Measurements from ENCODE around the gene ADGRA1.
"Not testable (repeated sequence)": the region's sequence is repeated elsewhere in the genome, so short reads cannot be mapped to it uniquely, and the experiment has no call there.

The ADGRA1 gene

DNA sequence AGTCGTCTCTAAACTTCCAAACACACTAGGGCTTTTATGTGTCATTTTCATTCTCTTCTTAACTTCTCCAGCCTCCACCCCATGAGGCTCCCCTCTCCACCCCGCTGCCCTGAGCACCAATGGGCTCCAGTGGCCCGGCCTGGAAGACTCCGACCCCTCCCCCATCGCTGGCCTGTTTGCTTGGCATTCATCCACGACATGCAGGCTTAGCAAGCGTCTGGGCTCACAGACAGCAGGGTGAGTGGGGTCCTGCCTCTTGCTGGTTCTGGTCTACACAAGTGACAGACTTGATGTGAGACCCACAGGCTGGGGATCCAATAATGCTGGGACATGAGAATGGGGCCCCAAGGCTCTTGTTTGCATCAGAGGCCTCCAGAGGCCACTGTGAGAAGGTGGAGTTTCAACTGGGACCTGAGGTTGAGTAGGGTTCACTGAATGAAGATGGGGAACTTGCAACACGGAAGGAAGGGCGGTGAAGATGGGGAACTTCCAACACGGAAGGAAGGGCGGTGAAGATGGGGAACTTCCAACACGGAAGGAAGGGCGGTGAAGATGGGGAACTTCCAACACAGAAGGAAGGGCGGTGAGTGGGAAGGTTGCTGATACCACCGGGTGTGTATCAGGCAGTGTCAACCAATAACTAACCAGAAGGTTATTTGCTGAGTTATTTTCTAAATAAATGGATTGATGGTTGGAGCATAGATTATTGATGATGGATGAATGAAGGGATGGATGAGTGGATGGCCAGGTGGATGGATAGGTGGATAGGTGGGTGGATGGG, 86.3 kb downstream of the ADGRA1 start:
- no peak overlapping the region for H4K8ac ChIP-seq (ENCODE audit: low read depth, low read length)
- WGBS (ENCODE audit: extremely low coverage, insufficient coverage, insufficient read length) = no CpG with 5 or more reads among the region's 15 CpGs

GRCh38 chr10:133174689-133175263, 87.1 kb downstream of the ADGRA1 start:
- Histone ChIP-seq H3K27ac (ENCODE audit: low read depth, low read length) (no peak overlapping the region), H4K12ac (ENCODE audit: low read depth, low read length) (no peak overlapping the region), H3K36me3 (ENCODE audit: control insufficient read depth in 1 of 2, insufficient read depth in 2 of 2, low read length in 2 of 2) (no peaks in the 10 kb centered on the region), H3K79me1 (ENCODE audit: low read length) (no peaks in the 10 kb centered on the region), H2BK120ac (ENCODE audit: insufficient read depth, low read length, poor library complexity) (no peak overlapping the region), H3K4ac (ENCODE audit: low read depth, low read length) (no peak overlapping the region), H3K4me3 (ENCODE audit: low read depth, low read length) (no peak overlapping the region), H4K91ac (ENCODE audit: low read depth, low read length) (no peak overlapping the region), H2AK5ac (ENCODE audit: low read length) (no peak overlapping the region), H4K8ac (ENCODE audit: low read depth, low read length) (no peak overlapping the region), H2BK5ac (ENCODE audit: low read depth, low read length, poor library complexity) (no peak overlapping the region), H3K14ac (ENCODE audit: low read length) (no peak overlapping the region), H3K79me2 (ENCODE audit: control insufficient read depth, insufficient read depth, low read length, poor library complexity) (no peaks in the 10 kb centered on the region), H2BK12ac (ENCODE audit: low read length) (no peak overlapping the region), H3K9ac (ENCODE audit: low read length) (no peak overlapping the region), H3K4me2 (ENCODE audit: low read length) (no peak overlapping the region), H3K18ac (ENCODE audit: low read length) (no peak overlapping the region), H3K23ac (ENCODE audit: low read length) (no peak overlapping the region), H2AFZ (ENCODE audit: insufficient read depth, low read length, poor library complexity) (no peak overlapping the region), H3K27me3 (ENCODE audit: insufficient read depth, low read length) (no peaks in the 10 kb centered on the region), H3K4me1 (ENCODE audit: control insufficient read depth in 1 of 2, insufficient read depth in 2 of 2, low read length in 2 of 2) (no peaks in the 10 kb centered on the region), H3K9me3 (ENCODE audit: insufficient read depth, low read depth, low read length) (peaks cover 23% of the 10 kb centered on the region)
- DNase-seq = no peak
- WGBS (ENCODE audit: extremely low coverage, insufficient coverage, insufficient read length) = 100% methylated on average over 3 of the region's 3 CpGs

More for the DNA sequence above, 86.3 kb downstream of the ADGRA1 start:
- no peaks in the 10 kb centered on the region for H3K27me3 ChIP-seq (ENCODE audit: insufficient read depth, low read length)
- no peak overlapping the region for H4K12ac ChIP-seq (ENCODE audit: low read depth, low read length)
- no peak overlapping the region for H3K27ac ChIP-seq (ENCODE audit: low read depth, low read length)
- no peak overlapping the region for H3K4me2 ChIP-seq (ENCODE audit: low read length)
- no peak overlapping the region for H2AK5ac ChIP-seq (ENCODE audit: low read length)
- peak overlapping the region; percentile 36 for H3K9ac ChIP-seq (ENCODE audit: low read length)
- no peak overlapping the region for H3K18ac ChIP-seq (ENCODE audit: low read length)
- H3K14ac ChIP-seq (ENCODE audit: low read length) = no peak overlapping the region
- H3K36me3 ChIP-seq (ENCODE audit: control insufficient read depth in 1 of 2, insufficient read depth in 2 of 2, low read length in 2 of 2) = no peaks in the 10 kb centered on the region
- H2BK120ac ChIP-seq (ENCODE audit: insufficient read depth, low read length, poor library complexity) = no peak overlapping the region
- H3K4ac ChIP-seq (ENCODE audit: low read depth, low read length) = no peak overlapping the region
- H3K9me3 ChIP-seq (ENCODE audit: insufficient read depth, low read depth, low read length) = peaks cover 23% of the 10 kb centered on the region
- H3K23ac ChIP-seq (ENCODE audit: low read length) = no peak overlapping the region
- no peaks in the 10 kb centered on the region for H3K4me1 ChIP-seq (ENCODE audit: control insufficient read depth in 1 of 2, insufficient read depth in 2 of 2, low read length in 2 of 2)
- no peak overlapping the region for H4K91ac ChIP-seq (ENCODE audit: low read depth, low read length)
- no peaks in the 10 kb centered on the region for H3K79me1 ChIP-seq (ENCODE audit: low read length)
- no peak overlapping the region for H2BK5ac ChIP-seq (ENCODE audit: low read depth, low read length, poor library complexity)
- no peak overlapping the region for H2BK12ac ChIP-seq (ENCODE audit: low read length)
- DNase-seq = no peak
- no peak overlapping the region for H3K4me3 ChIP-seq (ENCODE audit: low read depth, low read length)
- H2AFZ ChIP-seq (ENCODE audit: insufficient read depth, low read length, poor library complexity) = no peak overlapping the region
- no peaks in the 10 kb centered on the region for H3K79me2 ChIP-seq (ENCODE audit: control insufficient read depth, insufficient read depth, low read length, poor library complexity)

- not testable (repeated sequence) for H3K18ac ChIP-seq (ENCODE audit: low read length); H3K4me2 ChIP-seq (ENCODE audit: low read length); H3K9ac ChIP-seq (ENCODE audit: low read length); H4K91ac ChIP-seq (ENCODE audit: low read depth, low read length); H4K12ac ChIP-seq (ENCODE audit: low read depth, low read length); H3K14ac ChIP-seq (ENCODE audit: low read length); H3K23ac ChIP-seq (ENCODE audit: low read length); H2BK5ac ChIP-seq (ENCODE audit: low read depth, low read length, poor library complexity); H3K79me2 ChIP-seq (ENCODE audit: control insufficient read depth, insufficient read depth, low read length, poor library complexity); DNase-seq; H3K4me3 ChIP-seq (ENCODE audit: low read depth, low read length); H2BK120ac ChIP-seq (ENCODE audit: insufficient read depth, low read length, poor library complexity); H2AK5ac ChIP-seq (ENCODE audit: low read length); H3K27ac ChIP-seq (ENCODE audit: low read depth, low read length); H2BK12ac ChIP-seq (ENCODE audit: low read length); H3K79me1 ChIP-seq (ENCODE audit: low read length); H3K4me1 ChIP-seq (ENCODE audit: control insufficient read depth in 1 of 2, insufficient read depth in 2 of 2, low read length in 2 of 2); H3K4ac ChIP-seq (ENCODE audit: low read depth, low read length); H3K36me3 ChIP-seq (ENCODE audit: control insufficient read depth in 1 of 2, insufficient read depth in 2 of 2, low read length in 2 of 2); H3K27me3 ChIP-seq (ENCODE audit: insufficient read depth, low read length); H4K8ac ChIP-seq (ENCODE audit: low read depth, low read length); H2AFZ ChIP-seq (ENCODE audit: insufficient read depth, low read length, poor library complexity)
- peaks cover 23% of the 10 kb centered on the region for H3K9me3 ChIP-seq (ENCODE audit: insufficient read depth, low read depth, low read length)
- WGBS (ENCODE audit: extremely low coverage, insufficient coverage, insufficient read length) = 100% methylated on average over 3 of the region's 4 CpGs
Measured at GRCh38 chr10:133175624-133176023, 87.9 kb downstream of the ADGRA1 start.

DNA sequence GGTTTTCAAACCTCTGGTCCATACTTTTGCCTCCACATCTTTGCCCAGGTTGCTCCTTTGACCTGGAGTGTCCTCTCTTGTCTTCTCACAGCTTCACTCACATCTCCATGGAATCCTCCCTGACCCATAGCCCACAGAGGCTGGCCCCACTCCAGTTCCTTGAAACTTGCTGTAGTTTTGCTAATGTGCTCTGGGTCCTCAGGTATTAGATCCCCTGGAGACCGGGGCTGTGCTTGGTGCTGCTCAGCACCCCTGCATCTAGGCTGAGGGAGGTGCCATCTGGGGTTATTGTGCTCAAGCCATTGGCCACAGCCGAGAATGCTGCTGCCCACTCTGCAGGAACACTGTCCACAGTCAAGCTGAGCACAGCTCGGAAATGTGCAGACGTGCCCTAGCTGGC, 88.8 kb downstream of the ADGRA1 start:
- Histone ChIP-seq H3K36me3 (ENCODE audit: control insufficient read depth in 1 of 2, insufficient read depth in 2 of 2, low read length in 2 of 2) (no peaks in the 10 kb centered on the region), H4K8ac (ENCODE audit: low read depth, low read length) (no peak overlapping the region), H3K79me1 (ENCODE audit: low read length) (no peaks in the 10 kb centered on the region), H3K9me3 (ENCODE audit: insufficient read depth, low read depth, low read length) (peaks cover 23% of the 10 kb centered on the region), H3K79me2 (ENCODE audit: control insufficient read depth, insufficient read depth, low read length, poor library complexity) (no peaks in the 10 kb centered on the region), H3K18ac (ENCODE audit: low read length) (no peak overlapping the region), H2BK120ac (ENCODE audit: insufficient read depth, low read length, poor library complexity) (no peak overlapping the region), H2BK12ac (ENCODE audit: low read length) (no peak overlapping the region), H3K4ac (ENCODE audit: low read depth, low read length) (no peak overlapping the region), H4K12ac (ENCODE audit: low read depth, low read length) (no peak overlapping the region), H3K23ac (ENCODE audit: low read length) (no peak overlapping the region), H3K4me1 (ENCODE audit: control insufficient read depth in 1 of 2, insufficient read depth in 2 of 2, low read length in 2 of 2) (no peaks in the 10 kb centered on the region), H3K4me2 (ENCODE audit: low read length) (no peak overlapping the region), H2AFZ (ENCODE audit: insufficient read depth, low read length, poor library complexity) (no peak overlapping the region), H3K27me3 (ENCODE audit: insufficient read depth, low read length) (no peaks in the 10 kb centered on the region), H4K91ac (ENCODE audit: low read depth, low read length) (no peak overlapping the region), H2BK5ac (ENCODE audit: low read depth, low read length, poor library complexity) (no peak overlapping the region), H3K14ac (ENCODE audit: low read length) (no peak overlapping the region), H2AK5ac (ENCODE audit: low read length) (no peak overlapping the region), H3K9ac (ENCODE audit: low read length) (no peak overlapping the region), H3K27ac (ENCODE audit: low read depth, low read length) (no peak overlapping the region), H3K4me3 (ENCODE audit: low read depth, low read length) (no peak overlapping the region)
- no CpG with 5 or more reads among the region's 4 CpGs for WGBS (ENCODE audit: extremely low coverage, insufficient coverage, insufficient read length)
- DNase-seq = no peak

All from trophoblast cell (in vitro differentiated cells and primary cell).